HG03064 (cell line): ENCODE measurements around the gene LXN.
"Not testable (repeated sequence)": the region's sequence is repeated elsewhere in the genome, so short reads cannot be mapped to it uniquely, and the experiment has no call there.

ENCODE experiments used
- ATAC-seq: cut with Tn5 transposase; IDR thresholded peaks from one replicate; pipeline ENCODE4 v1.9.1; 2021; ENCODE audit warnings: low read depth; ENCODE audit not compliant: unreplicated experiment

LXN gene, protein sequence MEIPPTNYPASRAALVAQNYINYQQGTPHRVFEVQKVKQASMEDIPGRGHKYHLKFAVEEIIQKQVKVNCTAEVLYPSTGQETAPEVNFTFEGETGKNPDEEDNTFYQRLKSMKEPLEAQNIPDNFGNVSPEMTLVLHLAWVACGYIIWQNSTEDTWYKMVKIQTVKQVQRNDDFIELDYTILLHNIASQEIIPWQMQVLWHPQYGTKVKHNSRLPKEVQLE

DNA sequence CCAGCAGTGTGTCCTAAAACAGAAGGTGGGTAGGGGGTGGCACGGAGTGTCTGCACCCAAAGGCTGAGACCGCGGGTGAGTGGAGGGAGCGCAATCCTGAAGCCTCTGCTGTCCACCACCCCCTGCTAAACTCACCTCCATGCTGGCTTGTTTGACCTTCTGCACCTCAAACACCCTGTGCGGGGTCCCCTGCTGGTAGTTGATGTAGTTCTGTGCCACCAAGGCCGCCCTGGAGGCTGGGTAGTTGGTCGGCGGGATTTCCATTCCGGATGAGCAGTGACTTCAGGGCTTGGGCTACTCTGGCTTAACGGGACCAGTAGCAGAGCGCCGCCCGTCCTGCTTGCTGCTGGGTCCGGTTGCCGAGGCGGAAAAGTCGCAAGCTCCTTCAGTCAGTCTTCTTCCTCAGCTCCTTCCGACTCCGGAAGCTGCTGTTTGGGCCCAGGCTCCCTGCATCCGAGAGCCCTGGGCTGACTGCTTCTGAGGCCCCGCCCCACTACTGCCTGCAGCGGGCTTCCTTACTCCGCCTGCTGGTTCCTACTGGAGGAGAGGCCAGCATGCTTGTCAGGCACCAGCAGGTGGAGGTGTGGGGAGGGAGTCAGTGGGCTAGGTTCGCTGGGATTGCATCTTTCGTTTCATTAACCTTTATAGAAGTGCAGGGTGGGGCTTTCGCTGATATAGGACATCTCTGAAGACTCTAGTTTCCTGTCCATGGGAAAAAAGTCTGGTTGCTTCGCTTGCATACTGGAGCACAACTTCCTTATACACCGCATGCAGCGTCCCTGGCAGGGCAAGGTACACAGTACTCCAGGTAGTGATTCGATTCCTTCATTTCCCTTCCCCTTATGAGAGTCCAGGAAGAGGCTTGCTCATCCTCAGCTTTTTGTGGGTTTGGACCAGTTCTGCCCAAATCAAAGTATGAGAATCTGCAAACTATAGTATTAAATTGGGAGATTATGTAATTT, at the start of gene LXN:
Gene LXN (minus strand): TSS at position 434 of the 962 bp plus-strand sequence. CDS start 170 bp downstream, at position 264.
- ATAC-seq = peak; percentile 99

DNA sequence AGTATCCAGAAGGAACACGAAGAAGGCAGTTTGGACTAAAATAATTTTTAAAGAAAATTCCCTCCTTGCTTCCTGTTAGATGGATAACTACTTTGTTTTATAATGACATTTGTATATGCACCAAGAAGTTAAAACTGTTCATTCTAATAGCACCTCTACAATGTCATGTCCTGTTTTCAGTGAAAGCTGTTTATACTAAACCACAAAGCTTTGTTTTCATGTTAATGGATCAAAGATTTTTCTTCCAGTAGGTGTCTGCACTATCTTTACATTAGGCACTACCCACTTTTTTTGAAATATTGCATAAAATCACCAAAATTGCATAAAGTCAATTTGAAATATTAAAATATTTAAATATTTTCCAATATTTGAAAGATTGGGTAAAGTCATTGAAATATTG, 49.7 kb upstream of the LXN start:
- no peak for ATAC-seq

DNA sequence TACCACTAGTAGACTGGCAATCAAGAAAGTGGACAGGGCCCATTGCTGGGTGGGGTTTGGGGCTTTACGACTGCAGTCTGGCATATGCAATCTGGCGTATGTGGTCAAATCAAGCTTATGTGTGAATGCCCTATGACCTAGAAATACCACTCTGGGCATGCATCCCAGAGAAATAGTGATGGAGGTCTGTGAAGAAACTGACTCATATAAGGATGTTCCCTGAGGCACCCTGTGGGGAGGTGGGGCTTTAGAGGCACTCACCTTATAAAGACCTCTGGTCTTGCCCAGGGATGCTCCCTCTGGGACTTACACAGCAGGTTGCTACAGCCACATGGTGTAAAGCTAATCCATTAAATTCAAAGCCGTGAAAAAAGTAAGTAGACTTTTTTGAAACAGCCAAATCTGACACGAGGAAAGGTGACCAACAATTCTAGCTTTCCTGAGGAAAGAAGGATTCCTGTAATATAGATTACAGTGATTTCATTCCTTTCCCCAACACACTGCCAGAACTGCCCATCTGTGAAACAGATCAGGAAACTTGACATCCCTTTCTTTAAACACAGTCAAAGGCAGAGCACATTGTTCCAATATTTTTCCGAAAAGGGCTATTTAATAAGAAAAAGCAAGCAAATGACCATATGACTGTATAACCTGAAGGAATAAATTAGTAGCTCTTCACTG, 46.2 kb upstream of the LXN start:
- no peak for ATAC-seq

DNA sequence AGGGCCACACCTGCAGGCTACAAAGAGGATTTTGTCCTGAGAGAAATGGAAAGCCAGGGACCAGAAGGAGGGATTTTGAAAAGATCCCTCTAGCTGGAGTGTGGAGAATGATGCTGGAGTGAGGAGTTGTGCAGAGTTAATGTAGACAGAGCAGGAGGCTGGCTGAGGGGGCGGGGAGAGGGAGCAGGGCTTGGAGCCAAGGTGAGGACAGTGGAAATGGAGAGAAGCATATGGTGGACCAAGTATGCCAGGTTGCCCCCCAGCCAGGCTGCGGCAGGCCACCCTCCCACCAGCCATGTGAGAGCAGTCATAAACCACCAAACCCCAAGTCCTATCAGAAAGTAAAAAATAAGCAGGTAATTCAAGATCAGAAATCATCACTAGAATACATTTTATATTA, 45.1 kb upstream of the LXN start:
- no peak for ATAC-seq

DNA sequence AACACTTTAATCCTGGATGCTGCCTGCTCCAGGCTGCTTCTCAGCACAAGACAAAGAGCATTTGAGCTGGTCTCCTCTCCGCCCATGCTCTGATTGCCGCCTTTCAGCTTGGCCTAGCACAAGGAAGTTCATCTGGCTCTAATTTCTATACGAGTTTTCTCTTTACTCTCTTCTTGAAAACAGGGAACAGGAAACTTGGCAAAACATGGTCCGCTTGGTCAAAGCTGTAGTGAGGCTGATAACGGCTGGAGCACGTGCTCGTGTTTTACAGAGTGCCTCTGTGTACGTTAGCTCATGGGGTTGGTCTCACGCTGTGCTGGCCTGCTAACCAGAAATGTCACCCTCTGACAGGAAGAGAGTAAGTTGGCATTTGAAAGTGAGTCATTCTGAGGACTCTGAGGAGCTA, 40.6 kb upstream of the LXN start:
- no peak for ATAC-seq

DNA sequence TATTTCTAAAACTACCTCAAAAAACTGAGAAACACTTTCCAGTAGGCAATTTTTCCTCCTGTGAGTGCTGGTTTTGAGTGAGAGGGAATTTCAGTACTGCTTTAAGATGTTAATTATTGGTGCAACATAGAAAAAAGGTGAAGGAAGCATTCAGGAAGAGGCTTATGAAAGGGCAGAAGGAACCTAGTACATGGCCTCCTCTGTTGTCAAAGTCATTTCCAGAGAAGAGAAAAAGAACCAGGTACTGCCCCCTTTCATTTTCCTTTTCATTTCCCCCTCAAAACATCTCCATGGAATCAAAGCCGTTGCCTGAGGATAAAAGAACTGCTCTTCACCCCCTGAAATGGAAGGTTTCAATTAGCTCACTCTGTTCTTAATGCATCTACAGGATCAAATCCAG, 40.0 kb upstream of the LXN start:
- no peak for ATAC-seq

DNA sequence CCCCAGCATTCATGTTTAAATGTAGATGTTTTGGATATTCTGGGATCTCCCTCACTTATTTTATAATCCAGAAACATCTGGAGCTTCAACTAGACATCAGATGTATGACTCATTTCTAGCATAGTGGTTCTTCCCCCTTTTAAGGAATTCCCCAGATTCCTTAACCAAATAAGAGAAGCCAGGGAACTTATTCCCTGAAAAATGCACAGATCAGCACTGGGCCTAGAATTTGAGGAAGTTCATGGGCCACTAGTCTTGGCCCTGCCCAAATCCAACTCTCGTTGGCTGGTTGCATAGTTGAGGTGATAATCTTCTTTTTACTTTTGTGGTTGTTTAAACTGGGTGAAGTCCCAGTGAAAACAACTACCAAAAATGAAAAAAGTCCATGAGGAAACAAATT, 39.4 kb upstream of the LXN start:
- no peak for ATAC-seq

DNA sequence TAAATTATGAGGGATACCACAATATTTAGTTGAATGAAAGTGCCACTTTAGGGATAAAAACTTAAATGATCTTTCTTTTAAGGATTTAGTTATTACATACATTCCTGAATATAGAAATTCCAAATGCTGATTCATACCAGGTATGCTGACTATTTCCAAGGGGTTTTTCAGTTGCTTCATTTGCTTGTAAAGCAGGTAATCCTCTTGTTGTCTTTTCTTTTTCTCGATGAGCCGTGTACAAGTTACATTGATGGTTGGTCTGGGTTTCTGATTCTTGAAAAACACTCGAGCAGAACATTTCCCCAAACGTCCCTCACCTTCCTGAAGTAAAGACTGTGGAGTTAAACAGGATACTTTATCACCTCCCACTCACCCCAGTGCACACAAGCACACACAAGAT, 38.2 kb upstream of the LXN start:
- no peak for ATAC-seq

DNA sequence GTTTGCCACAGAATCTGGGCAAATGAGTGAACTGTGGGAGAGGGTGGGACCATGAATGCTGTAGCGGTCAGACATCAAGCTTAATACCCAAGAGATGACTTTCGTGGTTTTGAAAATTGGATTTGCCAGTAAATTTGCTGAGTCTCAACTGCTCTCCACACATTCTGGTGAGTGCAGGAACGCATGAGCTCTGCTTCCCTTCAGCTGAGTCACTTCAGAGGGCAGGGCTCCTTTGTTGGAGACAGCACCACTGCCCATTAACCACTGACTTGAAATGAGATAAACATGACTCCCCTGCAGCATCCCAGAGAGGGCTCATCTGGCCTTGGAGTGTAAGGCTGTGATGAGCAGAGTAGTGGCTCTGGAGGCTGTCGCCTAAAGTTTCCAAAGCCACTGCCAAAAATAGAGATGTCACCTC, 37.2 kb upstream of the LXN start:
- no peak for ATAC-seq

DNA sequence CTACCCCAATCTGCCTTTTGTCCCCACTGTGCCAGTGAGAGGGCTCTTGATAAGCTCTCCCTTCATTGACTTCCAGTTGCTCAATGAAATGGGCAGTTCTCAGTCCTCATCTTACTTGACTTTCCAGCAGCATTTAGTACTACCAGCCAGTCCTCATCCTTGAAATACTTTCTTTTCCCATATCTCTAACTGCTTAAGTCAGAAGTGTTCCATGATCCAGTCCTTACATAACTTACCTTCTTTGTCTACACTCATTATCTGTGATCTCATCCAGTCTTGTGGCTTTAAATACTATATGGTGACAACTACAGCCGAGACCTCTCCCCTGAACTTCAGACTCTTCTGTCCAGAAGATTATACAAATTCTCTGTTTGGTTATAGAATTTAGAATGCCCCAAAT, 31.1 kb upstream of the LXN start:
- no peak for ATAC-seq

DNA sequence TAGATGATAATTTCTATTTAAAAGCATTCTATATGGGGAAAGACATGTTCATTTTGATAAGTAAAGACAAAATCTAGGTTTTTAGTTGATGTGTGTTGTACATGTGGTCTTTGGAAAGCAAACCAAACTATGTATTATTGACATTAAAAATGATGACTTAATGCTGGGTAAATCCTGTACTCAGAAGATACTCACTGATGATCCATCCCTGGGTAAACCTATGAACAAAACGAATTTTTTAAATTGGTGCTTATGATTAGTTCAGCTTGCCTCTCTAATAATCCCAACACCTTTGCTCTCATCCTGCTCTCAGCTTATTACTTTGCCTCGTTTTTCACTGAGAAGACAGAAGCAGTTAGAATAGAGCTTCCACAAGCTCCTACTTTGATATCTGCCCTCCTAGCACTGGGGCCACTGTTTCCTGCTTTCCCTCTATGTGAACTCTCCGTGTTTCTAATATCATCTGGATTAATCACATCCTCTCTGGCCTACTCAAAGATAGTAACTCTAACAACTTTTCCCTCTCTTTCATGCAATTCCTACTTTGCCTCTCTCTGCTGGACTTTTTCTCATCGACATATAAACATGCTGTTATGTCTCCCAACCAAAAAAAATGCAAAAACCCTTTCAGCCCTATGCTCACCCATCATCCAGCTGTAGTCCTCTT, 30.5 kb upstream of the LXN start:
- no peak for ATAC-seq

DNA sequence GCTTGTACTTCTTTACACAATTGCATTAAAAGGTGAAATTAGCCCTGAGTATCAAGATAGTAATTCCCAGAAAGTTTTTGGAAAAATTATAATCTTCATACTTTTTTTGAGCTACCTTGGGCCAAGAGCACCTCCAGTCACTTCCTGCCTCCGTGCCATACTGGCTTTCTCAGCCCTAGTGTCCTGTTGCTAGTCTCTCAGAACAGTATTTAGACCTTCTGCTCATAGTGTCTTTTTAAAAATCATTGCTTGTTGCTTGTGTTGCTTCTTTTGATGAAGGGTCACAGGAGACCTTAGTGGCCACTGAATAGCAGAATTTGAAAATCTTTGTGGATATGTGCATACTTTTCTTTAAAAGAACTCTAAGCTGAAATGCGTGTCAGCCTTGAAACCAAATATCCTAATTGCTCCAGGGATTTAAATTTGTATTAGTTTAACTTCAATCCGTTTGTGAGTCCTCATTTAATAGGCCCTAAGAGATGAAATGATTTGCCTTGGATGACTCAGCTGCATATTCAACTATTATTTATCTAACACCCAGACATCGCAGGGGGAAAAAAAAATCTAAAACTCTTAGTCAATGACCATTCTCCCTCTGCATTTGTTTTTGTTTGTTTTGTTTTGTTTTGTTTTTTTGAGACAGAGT, 29.1 kb upstream of the LXN start:
- no peak for ATAC-seq

DNA sequence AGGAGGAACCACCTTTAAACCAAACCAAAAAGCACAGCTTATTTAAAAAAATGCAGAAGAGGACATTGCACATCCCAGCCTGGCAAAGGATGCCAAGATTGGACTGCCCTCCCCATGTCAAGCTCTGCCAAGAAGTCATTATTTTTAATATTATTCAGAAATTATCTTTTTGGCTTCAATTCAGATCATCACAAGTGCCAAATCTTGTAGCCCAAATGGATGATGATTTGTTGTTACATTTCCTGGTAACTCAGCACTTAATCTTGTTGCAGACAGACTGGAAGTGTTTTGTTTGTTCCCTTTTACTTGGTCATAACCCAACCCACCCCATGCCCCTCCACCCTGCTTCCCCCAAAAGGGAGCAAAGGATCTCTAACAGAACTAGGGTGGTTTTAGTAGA, 28.1 kb upstream of the LXN start:
- no peak for ATAC-seq

DNA sequence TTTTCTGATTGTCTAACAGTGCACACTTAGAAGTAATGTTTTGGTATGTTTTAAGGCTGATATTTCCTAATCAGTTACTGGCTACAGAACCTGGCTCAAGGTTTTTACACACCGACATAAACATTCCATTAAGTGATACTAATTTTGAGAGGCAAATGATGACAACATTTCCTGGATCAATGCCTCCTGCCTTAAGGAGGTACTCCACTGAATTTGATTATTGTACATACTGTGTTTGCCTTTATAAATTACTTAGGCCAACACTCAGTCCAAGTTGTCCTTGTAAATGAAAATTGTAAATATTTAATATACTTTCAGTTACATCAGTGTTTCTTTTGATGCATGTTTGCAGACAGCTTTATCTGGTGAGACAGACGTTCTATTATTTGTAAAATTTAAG, 24.2 kb upstream of the LXN start:
- ATAC-seq = no peak

DNA sequence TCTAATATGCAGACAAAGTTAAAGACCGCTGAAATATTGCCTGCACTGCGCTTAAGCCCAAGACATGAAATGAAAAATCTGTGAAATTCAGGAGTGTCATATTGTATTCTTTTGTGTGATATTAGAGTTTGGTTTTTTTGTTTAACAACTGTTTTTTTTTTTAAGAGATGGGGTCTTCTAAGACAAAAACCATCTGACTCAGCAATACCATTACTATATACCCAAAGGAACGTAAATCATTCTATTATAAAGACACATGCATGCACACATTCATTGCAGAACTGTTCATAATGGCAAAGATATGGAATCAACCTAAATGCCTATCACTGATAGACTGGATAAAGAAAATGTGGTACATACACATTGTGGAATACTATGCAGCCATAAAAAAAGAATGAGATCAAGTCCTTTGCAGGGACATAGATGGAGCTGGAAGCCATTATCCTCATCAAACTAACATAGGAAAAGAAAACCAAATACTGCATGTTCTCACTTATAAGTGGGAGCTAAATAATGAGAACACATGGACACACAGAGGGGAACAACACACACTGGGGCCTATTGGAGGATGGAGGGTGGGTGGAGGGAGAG, 21.5 kb upstream of the LXN start:
- not testable (repeated sequence) for ATAC-seq

DNA sequence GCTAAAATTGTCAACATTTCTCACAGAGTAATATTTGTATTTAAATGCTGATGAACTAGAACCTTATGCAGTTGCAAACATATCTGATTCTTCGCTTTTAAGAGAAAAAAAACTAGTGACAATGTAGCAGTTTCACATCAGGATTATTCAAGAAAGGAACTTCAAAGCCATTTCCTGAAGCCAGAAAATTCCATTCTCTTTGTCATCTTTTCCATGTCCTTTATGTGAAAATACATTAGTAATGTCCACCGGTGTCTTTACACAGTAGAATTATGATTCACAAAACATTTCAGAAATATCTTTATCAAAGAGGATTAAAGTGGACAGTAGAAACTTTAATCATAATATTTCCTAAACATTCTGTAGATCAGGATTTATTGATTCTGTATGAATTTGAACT, 12.7 kb upstream of the LXN start:
- ATAC-seq = no peak

DNA sequence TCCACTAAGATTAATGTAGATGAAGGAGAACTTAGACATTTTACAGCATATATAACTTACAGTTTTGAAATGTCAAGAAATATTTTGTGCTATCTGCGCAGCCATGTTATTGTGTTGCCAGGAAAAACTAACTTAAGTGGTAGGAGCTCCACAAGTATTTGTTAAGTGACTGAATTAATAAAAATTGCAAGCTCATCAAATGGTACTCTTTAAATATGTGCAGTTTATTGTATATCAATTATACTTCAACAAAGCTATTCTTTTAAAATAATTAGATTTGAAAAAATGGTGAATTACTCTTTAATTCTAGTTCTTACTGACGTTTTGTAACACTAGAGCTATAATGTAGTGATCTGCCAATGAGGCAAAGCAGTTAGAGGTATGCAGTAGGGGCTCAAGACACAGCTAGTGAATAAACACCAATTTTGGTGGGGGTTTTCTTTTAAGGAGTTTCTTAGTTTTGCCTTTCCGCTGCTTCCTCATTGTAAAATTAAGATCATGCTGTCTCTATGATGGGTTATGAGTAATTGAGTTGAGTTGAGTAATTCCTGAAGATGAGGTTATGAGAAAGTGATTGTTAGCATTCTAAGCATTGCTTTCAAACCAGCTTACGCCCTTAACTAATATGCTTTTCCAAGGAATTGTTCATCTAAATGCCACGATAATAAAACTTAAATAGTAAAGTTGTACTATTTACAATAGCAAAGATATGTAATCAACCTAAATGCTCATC, 10.9 kb upstream of the LXN start:
- no peak for ATAC-seq

DNA sequence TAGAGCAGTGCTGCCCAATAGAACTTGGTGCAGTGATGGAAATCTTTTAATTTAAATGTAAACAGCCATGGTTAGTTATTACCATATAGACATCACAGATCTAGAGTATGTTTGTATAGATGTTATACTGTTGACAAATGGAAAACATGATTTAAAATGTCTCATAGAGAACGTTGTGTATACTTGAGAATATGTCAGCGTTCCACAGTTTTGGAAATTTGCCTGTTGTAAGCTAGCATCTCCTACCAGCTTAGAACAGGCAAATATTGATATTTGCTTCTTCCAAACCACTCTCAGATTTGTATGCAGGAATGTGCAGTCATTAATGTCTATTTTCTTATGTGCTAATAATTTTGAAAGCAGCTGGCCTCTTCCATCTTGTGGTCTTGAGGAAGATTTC, 8.4 kb upstream of the LXN start:
- ATAC-seq = no peak

DNA sequence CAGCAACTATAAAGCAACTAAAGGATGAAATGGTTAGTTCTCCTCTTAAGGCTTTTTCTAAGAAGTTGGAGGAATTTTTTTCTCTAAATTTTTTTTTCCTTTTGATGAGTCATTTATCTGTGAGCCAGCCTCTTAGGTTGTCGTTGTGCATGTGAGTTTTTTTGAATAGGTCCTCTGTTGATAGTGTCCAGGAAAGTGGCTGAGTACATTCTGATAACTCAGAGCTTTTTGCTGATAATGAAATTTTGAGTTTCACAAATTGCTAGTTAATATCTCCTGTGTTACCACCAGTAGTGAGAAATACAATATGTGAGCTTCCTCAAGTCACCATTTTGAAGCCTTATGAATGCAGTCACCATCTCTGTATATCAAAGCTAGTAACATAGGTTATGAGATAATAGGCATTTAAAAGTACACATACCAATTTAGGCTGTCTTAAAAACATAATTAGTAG, 7.1 kb upstream of the LXN start:
- no peak for ATAC-seq
